ENCODE data around the gene FKBP3. TPM values are rescaled to one million over a fixed set of nuclear protein-coding genes. Genes with fewer than 3 reads are reported as not detected.

Gene FKBP3
- total RNA-seq, 1 donor from 2014 or later, result 77.0 TPM

GRCh38 chr14:45156067-45156466, 21.8 kb upstream of the FKBP3 start:
- DNase-seq (ENCODE audit: low read depth) (peak; percentile 23), FAIRE-seq (no peak)
- no peaks in the 10 kb centered on the region for H3K9me3 ChIP-seq (ENCODE audit: insufficient read depth, low read depth, low read length)

GRCh38 chr14:45150386-45150890, 16.2 kb upstream of the FKBP3 start:
- no peak overlapping the region for H3K4me3 Mint-ChIP-seq (ENCODE audit: unreplicated experiment)
- no peak for FAIRE-seq
- Histone ChIP-seq H3K27ac (ENCODE audit: low read depth, low read length) (no peak overlapping the region), H3K4me1 (ENCODE audit: insufficient read depth, low read length) (no peaks in the 10 kb centered on the region), H3K4me3 (ENCODE audit: insufficient read depth, low read depth, low read length) (no peak overlapping the region), H3K79me2 (ENCODE audit: insufficient read depth, low read length) (peaks cover 5% of the 10 kb centered on the region), H3K4me2 (ENCODE audit: low read length) (no peak overlapping the region), H3K9ac (ENCODE audit: low read length) (no peak overlapping the region), H2AFZ (ENCODE audit: low read depth, low read length) (no peak overlapping the region), H3K27me3 (ENCODE audit: insufficient read depth, low read length) (no peaks in the 10 kb centered on the region), H3K36me3 (ENCODE audit: insufficient read depth, low read length) (no peaks in the 10 kb centered on the region), H4K20me1 (ENCODE audit: insufficient read depth, low read length) (no peaks in the 10 kb centered on the region), H3K9me3 (ENCODE audit: insufficient read depth, low read depth, low read length) (no peaks in the 10 kb centered on the region)
- no peak for DNase-seq (ENCODE audit: low read depth)
- H3K9me3 Mint-ChIP-seq (ENCODE audit: unreplicated experiment), result no peaks in the 10 kb centered on the region
- H3K27ac Mint-ChIP-seq (ENCODE audit: unreplicated experiment), result no peak overlapping the region
- H3K27me3 Mint-ChIP-seq (ENCODE audit: low read depth, unreplicated experiment), result no peaks in the 10 kb centered on the region
- no peak for TF ChIP-seq EZH2 (IDR thresholded peaks at IDR 0.05; ENCODE audit: insufficient read depth, low read length)
- no peak for TF ChIP-seq CTCF (IDR thresholded peaks at IDR 0.05; ENCODE audit: insufficient read depth, low read depth, low read length)
- H3K36me3 Mint-ChIP-seq (ENCODE audit: low read depth, unreplicated experiment), result peaks cover under 1% of the 10 kb centered on the region
- no peaks in the 10 kb centered on the region for H3K4me1 Mint-ChIP-seq (ENCODE audit: low read depth, unreplicated experiment)

More at GRCh38 chr14:45156067-45156466, 21.8 kb upstream of the FKBP3 start:
- no peaks in the 10 kb centered on the region for H3K27me3 Mint-ChIP-seq (ENCODE audit: low read depth, unreplicated experiment)
- H3K36me3 Mint-ChIP-seq (ENCODE audit: low read depth, unreplicated experiment), result no peaks in the 10 kb centered on the region
- Histone ChIP-seq H3K9ac (ENCODE audit: low read length) (no peak overlapping the region), H3K4me1 (ENCODE audit: insufficient read depth, low read length) (no peaks in the 10 kb centered on the region), H3K4me2 (ENCODE audit: low read length) (no peak overlapping the region), H4K20me1 (ENCODE audit: insufficient read depth, low read length) (no peaks in the 10 kb centered on the region), H3K27ac (ENCODE audit: low read depth, low read length) (no peak overlapping the region), H3K4me3 (ENCODE audit: insufficient read depth, low read depth, low read length) (no peak overlapping the region), H3K79me2 (ENCODE audit: insufficient read depth, low read length) (no peaks in the 10 kb centered on the region), H3K36me3 (ENCODE audit: insufficient read depth, low read length) (no peaks in the 10 kb centered on the region), H3K27me3 (ENCODE audit: insufficient read depth, low read length) (no peaks in the 10 kb centered on the region), H2AFZ (ENCODE audit: low read depth, low read length) (no peak overlapping the region)
- H3K27ac Mint-ChIP-seq (ENCODE audit: unreplicated experiment), result no peak overlapping the region
- no peak overlapping the region for H3K4me3 Mint-ChIP-seq (ENCODE audit: unreplicated experiment)
- H3K4me1 Mint-ChIP-seq (ENCODE audit: low read depth, unreplicated experiment), result no peaks in the 10 kb centered on the region
- no peaks in the 10 kb centered on the region for H3K9me3 Mint-ChIP-seq (ENCODE audit: unreplicated experiment)
- TF ChIP-seq EZH2 (IDR thresholded peaks at IDR 0.05; ENCODE audit: insufficient read depth, low read length) (no peak), CTCF (IDR thresholded peaks at IDR 0.05; ENCODE audit: insufficient read depth, low read depth, low read length) (no peak)

GRCh38 chr14:45149602-45150001, 15.3 kb upstream of the FKBP3 start:
- Mint-ChIP-seq H3K27ac (ENCODE audit: unreplicated experiment) (no peak overlapping the region), H3K27me3 (ENCODE audit: low read depth, unreplicated experiment) (no peaks in the 10 kb centered on the region), H3K4me3 (ENCODE audit: unreplicated experiment) (no peak overlapping the region), H3K36me3 (ENCODE audit: low read depth, unreplicated experiment) (peaks cover 7% of the 10 kb centered on the region), H3K9me3 (ENCODE audit: unreplicated experiment) (no peaks in the 10 kb centered on the region), H3K4me1 (ENCODE audit: low read depth, unreplicated experiment) (no peaks in the 10 kb centered on the region)
- Histone ChIP-seq H3K27me3 (ENCODE audit: insufficient read depth, low read length) (no peaks in the 10 kb centered on the region), H4K20me1 (ENCODE audit: insufficient read depth, low read length) (no peaks in the 10 kb centered on the region), H3K79me2 (ENCODE audit: insufficient read depth, low read length) (peaks cover 8% of the 10 kb centered on the region), H3K4me1 (ENCODE audit: insufficient read depth, low read length) (no peaks in the 10 kb centered on the region), H3K9me3 (ENCODE audit: insufficient read depth, low read depth, low read length) (no peaks in the 10 kb centered on the region), H3K9ac (ENCODE audit: low read length) (no peak overlapping the region), H2AFZ (ENCODE audit: low read depth, low read length) (no peak overlapping the region), H3K27ac (ENCODE audit: low read depth, low read length) (no peak overlapping the region), H3K4me3 (ENCODE audit: insufficient read depth, low read depth, low read length) (no peak overlapping the region), H3K4me2 (ENCODE audit: low read length) (no peak overlapping the region), H3K36me3 (ENCODE audit: insufficient read depth, low read length) (no peaks in the 10 kb centered on the region)
- no peak for FAIRE-seq
- no peak for DNase-seq (ENCODE audit: low read depth)
- no peak for TF ChIP-seq CTCF (IDR thresholded peaks at IDR 0.05; ENCODE audit: insufficient read depth, low read depth, low read length)
- no peak for TF ChIP-seq EZH2 (IDR thresholded peaks at IDR 0.05; ENCODE audit: insufficient read depth, low read length)

All from astrocyte (in vitro differentiated cells and primary cell).